Hematopoietic multipotent progenitor cell treated with erythropoietin and hydrocortisone succinate and interleukin-3 and kit ligand, for 17 days (in vitro differentiated cells): ENCODE results near the gene ENPP5.

ENCODE experiments used
- DNase-seq: peaks from one replicate; pipeline ENCODE4 v3.0.0-alpha.2; 2015; ENCODE audit warnings: low spot score

Gene ENPP5

GRCh38 chr6:46170357-46171289, at the start of gene ENPP5:
TSS of gene ENPP5 (minus strand) at chr6:46170980. CDS start at chr6:46168262, 2,718 bp downstream.
- no peak for DNase-seq

DNA sequence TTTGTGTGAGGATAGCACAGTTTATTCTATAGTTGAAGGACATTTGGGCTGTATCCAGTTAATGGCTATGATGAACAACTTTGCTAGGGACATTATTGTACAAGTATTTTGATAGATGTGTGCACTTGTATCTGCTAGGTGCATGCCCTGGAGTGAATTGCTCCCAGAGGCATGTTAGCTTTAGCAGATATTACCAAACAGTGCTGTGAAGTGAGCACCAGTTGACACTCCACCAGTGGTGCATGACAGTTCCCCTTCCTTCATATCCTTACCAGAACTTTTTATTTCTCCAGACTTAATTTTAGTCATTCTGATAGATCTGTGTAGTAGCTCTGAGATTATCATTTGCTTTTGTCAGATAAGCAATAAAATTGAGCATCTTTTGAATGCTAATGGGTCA, 48.9 kb upstream of the ENPP5 start:
- DNase-seq = no peak

DNA sequence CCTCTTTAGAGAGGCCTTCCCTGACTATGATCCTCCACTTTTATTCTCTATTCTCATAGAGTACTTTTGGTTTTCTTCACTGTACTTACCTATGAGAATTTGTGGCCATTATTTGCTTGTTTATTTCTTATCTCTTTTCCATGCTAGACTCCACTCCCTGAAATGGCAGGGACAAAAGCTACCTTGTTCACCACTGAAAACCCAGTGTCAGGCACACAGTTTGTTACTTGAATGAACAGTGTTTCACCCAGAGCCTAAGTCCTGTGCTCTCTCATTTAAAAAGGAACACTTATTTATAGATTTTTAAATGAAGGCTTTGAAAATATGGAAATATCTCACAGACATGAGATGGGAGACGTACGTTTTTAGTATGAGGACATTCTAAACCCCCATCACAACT, 47.7 kb upstream of the ENPP5 start:
- no peak for DNase-seq

- DNase-seq = no peak
Observed at GRCh38 chr6:46217671-46218131, 46.9 kb upstream of the ENPP5 start.

GRCh38 chr6:46216879-46217278, 46.1 kb upstream of the ENPP5 start:
- DNase-seq = no peak

- DNase-seq = no peak
Observed at GRCh38 chr6:46215777-46216176, 45.0 kb upstream of the ENPP5 start.

GRCh38 chr6:46215213-46215612, 44.4 kb upstream of the ENPP5 start:
- no peak for DNase-seq

GRCh38 chr6:46211917-46212316, 41.1 kb upstream of the ENPP5 start:
- DNase-seq = no peak

- DNase-seq = no peak
Observed at GRCh38 chr6:46210294-46210693, 39.5 kb upstream of the ENPP5 start.

- no peak for DNase-seq
Observed at GRCh38 chr6:46208303-46208702, 37.5 kb upstream of the ENPP5 start.

- no peak for DNase-seq
Observed at GRCh38 chr6:46207174-46207573, 36.4 kb upstream of the ENPP5 start.

DNA sequence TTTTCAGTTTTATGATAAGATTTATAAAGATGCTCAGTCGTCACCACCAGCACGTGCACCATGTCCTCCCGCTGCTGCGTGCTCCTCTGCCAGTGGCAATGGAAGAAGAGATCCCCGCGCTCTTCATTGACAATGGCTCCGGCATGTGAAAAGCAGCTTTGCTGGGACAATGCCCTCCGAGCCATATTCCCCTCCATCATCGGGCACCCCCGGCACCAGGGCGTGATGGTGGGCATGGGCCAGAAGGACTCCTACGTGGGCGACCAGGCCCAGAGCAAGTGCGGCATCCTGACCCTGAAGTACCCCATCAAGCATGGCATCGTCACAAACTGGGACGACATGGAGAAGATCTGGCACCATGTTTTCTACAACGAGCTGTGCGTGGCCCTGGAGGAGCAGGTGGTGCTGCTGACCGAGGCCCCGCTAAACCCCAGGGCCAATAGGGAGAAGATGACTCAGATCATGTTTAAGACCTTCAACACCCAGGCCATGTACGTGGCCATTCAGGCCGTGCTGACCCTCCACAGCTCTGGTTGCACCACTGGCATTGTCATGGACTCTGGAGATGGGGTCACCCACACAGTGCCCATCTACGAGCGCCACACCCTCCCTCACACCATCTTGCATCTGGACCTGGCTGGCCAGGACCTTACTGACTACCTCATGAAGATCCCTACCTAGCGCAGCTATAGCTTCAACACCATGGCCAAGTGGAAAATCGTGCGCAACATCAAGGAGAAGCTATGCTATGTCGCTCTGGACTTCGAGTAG, 34.3 kb upstream of the ENPP5 start:
- no peak for DNase-seq

GRCh38 chr6:46203391-46204177, 32.8 kb upstream of the ENPP5 start:
- DNase-seq = no peak

GRCh38 chr6:46201702-46202101, 30.9 kb upstream of the ENPP5 start:
- no peak for DNase-seq

DNA sequence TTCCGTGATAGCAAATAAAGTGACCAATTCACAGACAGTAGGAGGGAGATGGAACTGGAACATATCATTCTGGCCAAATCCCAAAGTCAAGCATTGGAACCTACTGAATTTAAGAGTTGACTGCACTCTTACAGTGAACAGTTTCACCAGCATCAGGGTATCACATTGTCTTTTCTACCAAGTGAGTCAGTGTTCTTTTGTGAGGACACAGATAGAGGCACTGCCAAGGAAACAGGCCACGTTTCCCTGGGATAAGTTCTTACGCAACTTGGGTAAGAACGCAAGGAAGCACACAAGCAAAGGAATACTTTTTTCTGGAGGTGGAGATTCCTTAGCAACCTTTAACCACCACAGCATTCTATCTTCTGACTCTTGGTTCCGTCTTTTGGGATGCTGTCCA, 28.6 kb upstream of the ENPP5 start:
- no peak for DNase-seq

DNA sequence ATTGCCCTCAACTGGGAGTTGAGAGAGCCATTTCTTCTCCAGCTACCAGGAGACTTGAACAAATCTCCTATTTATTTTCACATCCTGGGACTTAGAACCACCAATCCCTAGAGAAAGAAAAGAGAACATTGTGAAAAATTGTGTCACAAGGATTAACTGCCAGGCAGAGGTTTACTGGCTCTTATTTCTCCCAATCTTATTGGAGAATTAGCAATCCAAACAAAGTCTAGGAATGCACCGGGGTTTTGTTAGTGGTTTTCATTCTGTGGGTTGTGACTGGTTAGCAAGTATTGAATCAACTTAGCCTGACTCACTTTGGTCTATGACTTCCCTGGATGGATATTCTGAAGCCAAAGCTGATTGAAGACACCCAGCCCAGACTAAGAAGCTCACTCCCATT, 21.2 kb upstream of the ENPP5 start:
- DNase-seq = no peak

GRCh38 chr6:46190889-46191288, 20.1 kb upstream of the ENPP5 start:
- no peak for DNase-seq

GRCh38 chr6:46189726-46190125, 18.9 kb upstream of the ENPP5 start:
- no peak for DNase-seq

DNA sequence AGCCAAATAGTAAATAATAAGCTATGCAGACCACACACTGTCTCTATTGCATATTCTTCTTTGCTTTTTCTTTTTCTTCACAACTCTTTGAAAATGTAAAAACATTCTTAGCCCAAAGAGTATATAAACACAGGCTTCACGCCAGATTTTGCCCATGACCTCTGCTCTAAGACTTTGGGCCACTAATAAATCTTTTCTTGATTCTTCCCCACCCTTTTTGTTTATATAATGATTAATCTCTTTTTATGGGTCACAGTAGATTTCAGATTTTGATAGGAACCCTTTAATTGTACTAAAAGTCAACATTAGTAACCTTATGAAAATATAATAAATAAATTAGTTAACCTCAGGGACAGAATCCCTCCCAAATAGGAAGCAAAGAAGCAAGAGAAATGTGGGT, 15.8 kb upstream of the ENPP5 start:
- DNase-seq = no peak

DNA sequence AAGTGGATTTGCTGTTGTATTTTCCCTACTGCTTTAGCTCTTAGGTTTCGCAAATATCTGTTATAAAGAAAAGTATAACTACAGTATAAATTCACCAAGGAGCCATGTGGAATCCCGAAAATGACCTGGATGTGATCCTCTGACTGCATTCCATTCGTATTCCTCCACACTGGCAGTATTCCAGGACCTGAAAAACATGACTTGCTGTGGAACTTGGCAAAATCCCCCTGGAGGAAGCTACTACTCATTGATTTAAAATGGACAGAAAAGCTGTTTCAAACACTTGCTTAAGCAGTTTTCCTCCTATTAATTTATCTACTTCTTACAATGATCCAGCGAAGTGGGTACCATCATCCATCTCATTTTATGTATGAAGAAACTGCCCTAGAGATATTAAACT, 13.3 kb upstream of the ENPP5 start:
- no peak for DNase-seq

DNA sequence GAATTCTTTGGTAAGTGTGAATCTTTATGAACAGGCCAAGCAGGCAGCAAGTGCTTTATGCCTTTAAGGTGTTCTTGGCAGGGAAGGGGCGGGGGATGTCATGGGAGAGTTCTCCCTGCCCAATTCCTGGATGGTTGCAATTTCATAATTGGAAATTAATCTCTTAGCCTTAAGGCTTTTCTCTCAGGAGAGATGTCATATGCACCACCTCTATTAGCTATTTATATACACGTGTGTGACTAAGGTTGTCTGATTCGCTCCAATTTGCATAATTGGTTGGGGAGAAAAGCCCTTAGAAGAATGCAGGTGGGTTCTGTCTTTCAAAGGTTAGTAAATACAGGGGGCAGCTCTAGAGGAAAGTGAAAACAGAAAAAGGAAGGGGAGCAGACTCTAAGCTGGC, 5.2 kb upstream of the ENPP5 start:
- DNase-seq = no peak

- DNase-seq = no peak
Observed at GRCh38 chr6:46175446-46175845, 4.7 kb upstream of the ENPP5 start.
